Activated CD4-positive, alpha-beta T cell treated with anti-CD3 and anti-CD28 coated beads for 4 hours (primary cell): ENCODE measurements around the gene CHPF2.

Source experiments
- DNase-seq, 2 donors: peaks; one replicate each; pipeline ENCODE4 v3.0.0-alpha.2; 2020

The CHPF2 gene

GRCh38 chr7:151235091-151235787 lies 3.0 kb downstream of the CHPF2 start:
- DNase-seq, result no peak

DNA sequence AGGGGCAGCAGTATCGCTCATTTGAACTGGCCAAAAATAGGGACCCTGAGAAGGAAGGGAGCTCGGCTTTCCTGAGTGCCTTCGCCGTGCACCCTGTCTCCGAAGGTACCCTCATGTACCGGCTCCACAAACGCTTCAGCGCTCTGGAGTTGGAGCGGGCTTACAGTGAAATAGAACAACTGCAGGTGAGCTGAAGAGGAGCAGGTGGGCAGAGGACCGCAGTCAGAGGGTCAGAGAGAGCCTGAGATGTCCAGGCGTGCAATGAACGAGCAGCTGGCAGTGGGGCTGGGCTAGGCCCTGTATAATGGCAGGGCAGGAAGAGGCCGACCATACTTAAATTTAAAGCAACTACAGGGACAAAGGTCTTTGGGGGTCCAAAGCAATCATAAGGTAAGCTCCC lies 4.1 kb downstream of the CHPF2 start:
- no peak for DNase-seq

- DNase-seq, result no peak
These were observed 5.2 kb downstream of the CHPF2 start for GRCh38 chr7:151237244-151238189.

GRCh38 chr7:151238190-151238810 lies 6.0 kb downstream of the CHPF2 start:
- no peak for DNase-seq

DNA sequence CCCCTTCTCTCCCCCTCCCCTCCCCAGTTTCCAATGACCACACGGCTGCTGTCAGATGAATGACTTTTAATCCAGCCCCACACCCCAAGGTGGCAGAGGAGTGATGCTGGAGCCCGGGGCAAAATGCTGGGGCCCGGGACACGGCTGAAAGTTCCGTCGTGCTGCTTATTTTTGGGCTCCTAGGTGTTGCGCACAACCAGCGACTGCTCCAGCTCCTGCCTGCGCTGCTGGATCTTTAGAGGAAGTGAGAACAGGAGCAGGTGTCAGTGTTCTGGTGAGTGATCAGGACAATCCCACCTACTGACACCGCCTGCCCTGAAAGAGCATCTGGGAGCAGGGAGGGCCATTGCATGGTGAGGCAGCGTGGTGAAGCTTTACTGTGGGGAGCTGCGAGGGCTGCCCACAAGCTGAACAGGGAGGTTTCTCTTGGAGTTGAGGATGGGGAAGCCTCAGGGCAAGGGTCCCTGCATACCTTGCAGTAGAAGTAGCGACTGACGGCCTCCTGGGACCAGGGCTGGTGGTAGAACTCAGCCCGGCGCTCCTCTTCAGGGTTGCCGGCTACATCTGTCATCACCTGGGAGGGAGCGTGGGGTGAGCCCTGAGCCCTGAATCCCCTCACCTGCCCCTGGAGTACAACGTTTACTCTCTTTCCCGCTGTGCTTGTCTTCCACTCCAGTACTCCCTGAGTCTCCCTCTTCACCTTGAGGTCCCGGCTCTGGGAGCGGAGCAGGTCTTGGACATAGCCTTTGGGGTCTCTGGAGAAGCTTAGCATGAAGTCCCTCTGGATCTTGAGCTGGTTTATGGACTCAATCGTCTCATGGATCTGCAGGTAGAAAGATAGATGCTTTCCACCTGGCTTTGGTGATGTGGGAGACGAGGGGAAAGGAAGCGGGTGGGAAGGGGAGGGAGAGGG lies 6.9 kb downstream of the CHPF2 start:
- no peak for DNase-seq

- DNase-seq, result no peak
These were observed 7.7 kb downstream of the CHPF2 start for GRCh38 chr7:151239837-151240459.

DNA sequence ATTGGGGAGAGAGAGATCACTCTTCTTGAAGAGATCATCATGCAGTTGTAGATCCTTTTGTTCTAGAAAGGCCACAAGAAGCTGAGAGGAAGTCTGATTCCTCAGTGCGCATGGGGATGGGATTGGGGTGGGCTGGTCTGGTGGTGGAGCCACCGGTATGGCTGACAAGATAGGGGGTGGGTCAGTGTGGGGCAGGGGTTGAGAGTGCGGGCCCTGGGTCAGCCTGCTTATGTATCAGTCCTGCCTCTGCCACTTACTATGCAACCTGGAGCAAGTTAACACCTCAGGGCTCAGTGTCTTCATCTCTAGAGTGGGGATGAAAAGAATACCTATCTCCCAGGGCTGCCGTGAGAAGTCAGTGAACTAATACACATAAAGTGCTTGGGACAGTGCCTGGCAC lies 8.3 kb downstream of the CHPF2 start:
- no peak for DNase-seq

GRCh38 chr7:151240942-151241754 lies 8.9 kb downstream of the CHPF2 start:
- no peak for DNase-seq

DNA sequence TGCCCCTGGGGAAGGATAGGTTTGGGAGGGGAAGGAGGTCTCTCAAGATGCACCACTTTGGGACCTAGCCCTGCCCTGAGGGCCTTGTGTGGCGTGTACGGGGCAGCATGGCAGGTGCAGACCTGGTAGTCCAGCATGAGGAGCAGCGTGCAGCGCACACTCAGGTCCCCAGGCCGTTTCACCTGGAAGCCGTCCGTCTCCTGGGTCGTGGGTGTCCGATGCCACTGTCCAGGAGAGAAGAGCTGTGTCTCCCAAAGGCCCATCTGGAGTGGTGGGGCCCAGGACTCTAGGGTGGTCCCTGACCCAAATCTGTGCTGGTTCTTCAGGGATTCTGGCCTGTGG lies 9.4 kb downstream of the CHPF2 start:
- DNase-seq, result no peak

DNA sequence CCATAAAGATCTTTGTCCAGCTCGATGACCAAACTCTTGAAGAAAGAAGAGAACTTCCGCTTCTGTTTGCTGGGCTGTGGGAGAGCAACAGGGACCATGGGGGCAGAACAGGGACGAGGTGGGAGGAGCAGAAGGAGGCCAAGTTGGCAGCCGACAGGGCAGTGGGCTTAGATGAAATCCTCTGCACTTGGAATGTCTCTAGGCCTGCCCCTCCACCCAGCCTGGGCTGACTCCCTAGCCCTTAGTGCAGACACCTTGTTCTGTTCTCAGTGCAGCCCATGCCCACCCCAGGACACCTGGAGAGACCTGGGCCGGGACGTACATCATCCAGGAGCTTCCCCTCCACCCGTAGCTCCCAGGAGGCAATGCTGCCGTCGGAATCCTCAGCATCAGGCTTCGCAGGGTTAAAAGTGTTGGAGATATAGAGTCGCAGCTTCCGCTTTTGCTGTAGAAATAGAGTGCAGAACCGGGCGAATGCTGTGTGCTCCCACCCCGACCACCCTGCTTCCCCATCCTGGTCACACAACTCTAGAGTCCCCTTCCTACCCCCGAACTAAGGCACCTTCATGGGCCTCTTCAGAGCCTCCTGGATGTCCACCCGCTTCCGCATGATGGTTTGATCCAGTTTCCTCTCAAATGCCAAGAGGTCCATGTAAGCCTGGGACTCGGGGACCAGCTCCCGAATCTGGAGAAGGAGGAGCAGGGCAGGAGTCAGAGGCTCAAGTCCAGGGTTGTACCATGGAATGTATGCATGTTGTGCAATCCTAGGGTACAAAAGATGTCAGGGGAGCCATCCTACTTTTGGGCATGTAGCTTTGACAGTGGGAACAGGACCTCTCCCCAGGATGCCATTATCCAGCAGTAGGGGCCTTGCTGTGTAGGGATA lies 10.1 kb downstream of the CHPF2 start:
- no peak for DNase-seq

DNA sequence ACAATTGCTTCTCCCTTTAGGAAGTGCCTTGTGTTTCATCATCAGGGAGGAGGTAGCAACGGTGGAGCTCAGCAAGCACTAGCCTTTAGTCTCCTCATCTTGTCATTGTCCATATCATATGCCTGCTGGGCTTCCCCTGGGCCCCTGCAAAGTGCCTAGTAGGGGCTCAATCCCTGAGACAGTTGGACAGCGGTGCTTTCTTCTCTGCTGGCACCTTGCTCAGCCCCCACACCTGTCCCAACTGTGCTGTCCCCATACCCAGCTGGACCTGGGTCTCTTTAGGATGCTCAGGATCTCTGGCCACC lies 10.7 kb downstream of the CHPF2 start:
- DNase-seq, result no peak

DNA sequence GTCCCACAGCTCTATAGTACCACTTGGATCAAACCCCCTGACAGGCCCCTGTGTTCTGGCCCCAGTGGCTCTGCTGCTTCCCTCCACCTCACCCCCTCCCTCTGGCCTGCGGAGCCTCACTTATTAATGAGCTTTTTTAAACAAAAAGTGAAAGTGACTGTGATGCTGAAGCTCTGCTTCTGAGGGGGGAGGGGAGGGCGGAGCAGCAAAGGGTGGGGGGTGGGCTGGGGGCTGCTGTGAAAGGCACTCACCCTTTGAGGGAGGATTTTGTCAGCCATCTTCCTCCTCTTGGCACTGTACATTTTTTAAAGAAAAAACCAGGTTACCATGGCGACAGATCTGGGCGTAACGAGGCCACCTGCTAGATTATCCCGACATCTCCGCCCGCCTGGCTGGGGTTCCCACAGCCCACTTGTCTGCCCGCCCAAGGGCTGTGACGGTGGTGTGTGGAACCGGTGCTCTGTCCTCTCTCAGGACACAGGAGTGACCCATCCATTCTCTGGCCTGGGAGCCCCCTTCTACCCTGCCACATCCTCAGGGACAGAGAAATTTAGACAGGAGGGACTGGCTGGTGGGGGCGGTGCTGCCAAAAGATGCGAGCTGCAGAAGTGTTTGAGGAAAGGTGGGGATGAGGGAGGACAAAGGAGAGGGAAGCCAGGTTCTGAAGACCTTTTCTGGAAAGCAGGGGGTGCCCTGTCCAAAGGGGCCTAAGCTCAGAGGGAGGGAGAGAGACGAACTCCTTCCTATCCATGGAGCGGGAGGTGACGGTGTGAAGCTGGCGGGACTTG lies 11.3 kb downstream of the CHPF2 start:
- peak; percentile 24 to 39 for DNase-seq

DNA sequence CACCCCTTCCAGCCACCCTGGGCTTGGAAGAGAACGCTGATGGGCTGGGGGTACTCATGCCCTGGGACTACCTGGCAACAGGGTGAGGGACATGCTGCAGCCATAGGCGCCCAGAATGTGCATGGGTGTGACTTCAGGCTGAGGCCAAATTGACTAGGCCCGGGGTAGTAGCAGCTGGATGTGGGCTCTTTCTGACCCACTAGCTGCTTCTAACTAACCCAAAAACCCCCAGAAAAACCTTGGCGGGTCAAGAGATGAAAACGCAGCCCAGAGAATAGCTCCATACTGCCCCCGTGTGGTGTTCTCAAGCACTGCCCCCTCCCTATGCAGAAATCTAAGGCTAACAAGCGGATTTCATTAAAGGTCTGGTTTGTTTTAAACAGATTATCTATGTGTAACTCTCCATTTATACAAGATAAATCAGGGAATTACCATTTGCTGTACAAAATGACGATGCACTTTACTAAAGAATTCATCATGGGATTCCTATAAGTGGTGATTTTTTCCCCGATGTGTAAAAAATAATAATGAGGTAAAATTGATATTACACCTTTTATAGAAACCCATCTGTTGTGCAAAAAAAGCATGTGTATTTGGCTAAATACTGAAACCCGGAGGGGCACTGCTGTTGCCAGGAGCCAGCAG lies 12.0 kb downstream of the CHPF2 start:
- DNase-seq, result peak; percentile 38 to 63

- DNase-seq, result no peak
These were observed 12.6 kb downstream of the CHPF2 start for GRCh38 chr7:151244841-151245346.

DNA sequence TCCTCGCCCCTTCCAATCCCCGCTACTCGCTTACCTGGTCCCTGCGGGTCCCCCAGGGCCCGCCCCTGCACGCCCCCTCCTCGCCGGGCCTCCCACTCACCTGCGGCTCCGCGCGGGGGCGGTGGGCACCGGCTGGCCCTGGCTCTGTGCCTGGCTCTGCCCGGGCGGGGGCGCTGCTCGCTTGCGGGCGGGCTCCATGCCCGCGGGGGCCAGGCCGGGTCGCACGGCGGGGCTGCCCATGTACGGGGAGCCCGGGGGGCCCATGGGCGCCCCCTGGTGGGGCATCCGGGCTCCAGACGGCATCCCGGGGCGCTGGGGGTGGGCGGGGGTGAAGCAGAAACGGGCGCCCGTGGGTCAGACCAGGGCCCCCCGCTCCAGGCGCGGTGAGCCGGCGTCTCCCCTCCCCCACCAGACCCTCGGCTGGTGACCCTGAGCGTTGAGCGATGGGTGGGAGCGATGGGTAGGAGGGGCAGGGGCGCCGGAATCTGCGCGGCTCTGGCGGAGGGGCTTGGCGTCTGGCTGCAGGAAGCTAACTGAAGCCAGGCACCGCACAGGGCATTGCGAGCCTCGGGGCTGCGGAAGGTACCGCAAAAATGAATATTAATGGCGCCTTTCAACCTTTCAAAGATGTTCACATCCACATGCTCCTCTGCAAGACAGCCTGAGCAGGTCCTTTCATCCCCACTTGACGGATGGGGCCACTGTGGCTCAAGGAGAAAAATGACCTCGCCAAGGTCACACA lies 13.2 kb downstream of the CHPF2 start:
- DNase-seq, result peak; percentile 58 to 64

GRCh38 chr7:151246102-151246850 lies 14.0 kb downstream of the CHPF2 start:
- DNase-seq, result no peak

DNA sequence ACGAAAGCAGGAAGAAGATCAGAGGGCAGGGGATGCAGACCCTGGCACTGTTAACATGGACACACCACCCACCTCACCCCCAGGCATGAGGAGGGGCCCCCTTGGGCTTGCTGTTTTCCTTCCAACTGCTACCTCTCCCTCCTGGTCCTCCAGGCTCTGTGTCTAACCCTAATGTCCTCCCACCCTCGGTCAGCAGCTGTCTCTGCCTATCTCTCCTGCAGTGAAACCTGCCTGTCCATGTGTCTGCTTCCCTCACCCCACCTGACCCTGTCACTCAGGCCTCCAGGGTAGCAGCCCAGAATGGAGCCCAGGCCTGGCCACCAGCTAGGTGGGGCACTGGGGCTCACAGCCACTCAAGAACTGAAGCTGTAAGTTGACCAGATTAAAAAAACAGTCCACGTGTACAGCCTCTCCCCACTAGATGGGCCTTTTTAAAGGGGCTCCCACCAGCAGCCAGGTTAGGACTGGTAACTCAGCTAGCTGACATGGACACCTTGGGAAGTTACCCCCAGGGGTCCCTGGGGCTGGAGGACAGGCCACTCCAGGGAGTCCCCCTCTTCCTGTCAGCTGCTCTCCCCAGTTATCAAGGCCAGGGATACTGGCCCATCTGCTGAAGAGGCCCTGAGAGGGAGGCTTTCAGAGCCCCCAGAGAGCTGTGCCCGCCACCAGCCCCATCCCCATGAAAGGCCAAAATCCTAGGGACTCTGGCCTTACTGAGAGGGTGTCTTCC lies 14.7 kb downstream of the CHPF2 start:
- DNase-seq, result no peak
